Right renal pelvis (tissue), 4 donors: ENCODE measurements around the gene FBP2. TPM values are rescaled to one million over a fixed set of nuclear protein-coding genes. Genes with fewer than 3 reads are reported as not detected.

Experiments used
- DNase-seq, 4 donors: peaks; one replicate each; pipeline ENCODE4 v3.0.0-alpha.2; 2013; ENCODE audit warnings: low read depth in 4 of 4, low spot score in 3 of 4, missing footprints in 1 of 4
- polyA plus RNA-seq, 4 donors: library from polyadenylated mRNA; unstranded; fragments of 120-200 nt; gene quantifications; one replicate each; pipeline ENCODE4 v1.2.1, GENCODE V29; 2013; ENCODE audit not compliant: insufficient read length in 4 of 4

FBP2 gene
- polyA plus RNA-seq, 4 donors = 0.08 to 0.18 TPM; not detected in 2

DNA sequence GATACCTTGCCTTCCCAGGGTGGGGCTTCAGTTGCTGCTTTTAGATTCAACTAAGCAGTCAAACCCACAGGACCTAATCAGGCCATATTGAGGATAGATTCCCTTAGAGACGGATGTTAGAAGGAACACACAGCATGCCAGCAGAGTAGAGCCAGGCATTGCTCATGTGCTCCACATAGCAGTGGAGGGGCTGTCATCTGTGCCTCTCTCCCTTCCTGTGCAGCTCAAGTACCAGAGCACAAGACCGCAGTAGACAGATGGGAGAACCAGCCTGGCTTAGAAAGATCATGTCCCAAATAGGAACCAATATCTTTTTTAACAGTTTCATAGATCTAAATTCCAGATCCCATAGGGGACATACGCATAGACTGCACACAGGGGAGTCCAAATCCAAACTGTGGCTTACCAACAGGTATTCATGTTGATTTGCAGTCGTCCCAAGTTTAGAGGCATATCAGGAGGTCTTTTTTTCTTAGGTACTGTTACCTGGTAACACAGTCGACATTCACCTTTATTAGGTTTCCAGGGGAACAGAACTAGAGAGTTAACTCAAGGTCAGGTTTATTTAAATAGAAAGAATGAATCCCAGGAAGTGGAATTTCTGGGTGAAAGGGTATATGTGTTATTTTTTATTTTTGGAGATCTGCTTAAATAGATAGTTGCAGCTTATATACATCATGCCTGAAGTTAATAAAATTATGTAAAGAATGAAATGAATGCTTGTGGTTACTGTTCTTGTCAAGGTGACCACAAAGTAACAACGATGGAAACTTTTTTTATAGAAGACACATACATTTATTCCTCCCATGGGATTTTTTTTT is 82.3 kb downstream of the FBP2 start:
- no peak for DNase-seq

Other genes starting within 250 kb of the FBP2 start
- 1 to 10 TPM in 1 of 4 donors, under 1 TPM in 3; 0.38 to 1.1 (median 0.43) TPM for gene PCAT7, start 38.7 kb downstream of the FBP2 start, polyA plus RNA-seq
- gene FBP1, start 45.7 kb upstream of the FBP2 start, polyA plus RNA-seq = 10 to 100 TPM; 49.8 to 64.5 (median 60.2) TPM
- gene AOPEP, start 132.9 kb upstream of the FBP2 start, polyA plus RNA-seq = 10 to 100 TPM; 48.1 to 60.2 (median 52.1) TPM